ENCODE results near the gene STKLD1.
A peak's percentile ranks its signal among the peaks of the same experiment; 100 is the strongest.

The STKLD1 gene

GRCh38 chr9:133335924-133336811, 40.0 kb upstream of the STKLD1 start, which contains the start of gene SURF6:
Gene SURF6, minus strand, starts transcription at chr9:133336188. Its CDS starts 56 bp downstream, at chr9:133336132.
- peaks cover 36% of the 10 kb centered on the region for H3K36me3 ChIP-seq
- TF ChIP-seq, protein P1, sequence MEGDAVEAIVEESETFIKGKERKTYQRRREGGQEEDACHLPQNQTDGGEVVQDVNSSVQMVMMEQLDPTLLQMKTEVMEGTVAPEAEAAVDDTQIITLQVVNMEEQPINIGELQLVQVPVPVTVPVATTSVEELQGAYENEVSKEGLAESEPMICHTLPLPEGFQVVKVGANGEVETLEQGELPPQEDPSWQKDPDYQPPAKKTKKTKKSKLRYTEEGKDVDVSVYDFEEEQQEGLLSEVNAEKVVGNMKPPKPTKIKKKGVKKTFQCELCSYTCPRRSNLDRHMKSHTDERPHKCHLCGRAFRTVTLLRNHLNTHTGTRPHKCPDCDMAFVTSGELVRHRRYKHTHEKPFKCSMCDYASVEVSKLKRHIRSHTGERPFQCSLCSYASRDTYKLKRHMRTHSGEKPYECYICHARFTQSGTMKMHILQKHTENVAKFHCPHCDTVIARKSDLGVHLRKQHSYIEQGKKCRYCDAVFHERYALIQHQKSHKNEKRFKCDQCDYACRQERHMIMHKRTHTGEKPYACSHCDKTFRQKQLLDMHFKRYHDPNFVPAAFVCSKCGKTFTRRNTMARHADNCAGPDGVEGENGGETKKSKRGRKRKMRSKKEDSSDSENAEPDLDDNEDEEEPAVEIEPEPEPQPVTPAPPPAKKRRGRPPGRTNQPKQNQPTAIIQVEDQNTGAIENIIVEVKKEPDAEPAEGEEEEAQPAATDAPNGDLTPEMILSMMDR (IDR thresholded peaks at IDR 0.05) = no peak
- peak within 1 kb of the TSS; percentile 99 for H3K27ac ChIP-seq
- peaks cover 60 to 65% of the 10 kb centered on the region in 2 experiments for H3K4me1 ChIP-seq (ENCODE audit: control insufficient read depth in 1 of 2, insufficient read depth in 1 of 2, low read depth in 1 of 2, low read length in 1 of 2)
- no peaks in the 10 kb centered on the region for H3K27me3 ChIP-seq
- no peaks in the 10 kb centered on the region for H3K9me3 ChIP-seq
- peak within 1 kb of the TSS; percentile 72 to 79 for H3K4me3 ChIP-seq (ENCODE audit: low read depth in 1 of 2, low read length in 1 of 2)

GRCh38 chr9:133339641-133340040, 36.5 kb upstream of the STKLD1 start:
- Histone ChIP-seq H3K4me3 (ENCODE audit: low read depth in 1 of 2, low read length in 1 of 2) (peak overlapping the region; percentile 53 to 68), H3K27me3 (no peaks in the 10 kb centered on the region), H3K4me1 (ENCODE audit: control insufficient read depth in 1 of 2, insufficient read depth in 1 of 2, low read depth in 1 of 2, low read length in 1 of 2) (peaks cover 78 to 90% of the 10 kb centered on the region in 2 experiments), H3K9me3 (no peaks in the 10 kb centered on the region), H3K36me3 (peaks cover 30% of the 10 kb centered on the region), H3K27ac (peak overlapping the region; percentile 99)
- TF ChIP-seq, protein P1 (IDR thresholded peaks at IDR 0.05) = no peak

GRCh38 chr9:133340256-133340655, 35.9 kb upstream of the STKLD1 start:
- no peaks in the 10 kb centered on the region for H3K27me3 ChIP-seq
- H3K9me3 ChIP-seq = no peaks in the 10 kb centered on the region
- H3K4me1 ChIP-seq (ENCODE audit: control insufficient read depth in 1 of 2, insufficient read depth in 1 of 2, low read depth in 1 of 2, low read length in 1 of 2) = peaks cover 72 to 83% of the 10 kb centered on the region in 2 experiments
- peak overlapping the region; percentile 53 to 68 for H3K4me3 ChIP-seq (ENCODE audit: low read depth in 1 of 2, low read length in 1 of 2)
- H3K36me3 ChIP-seq = peaks cover 35% of the 10 kb centered on the region
- peak overlapping the region; percentile 99 for H3K27ac ChIP-seq
- TF ChIP-seq, protein P1 (IDR thresholded peaks at IDR 0.05) = no peak

DNA sequence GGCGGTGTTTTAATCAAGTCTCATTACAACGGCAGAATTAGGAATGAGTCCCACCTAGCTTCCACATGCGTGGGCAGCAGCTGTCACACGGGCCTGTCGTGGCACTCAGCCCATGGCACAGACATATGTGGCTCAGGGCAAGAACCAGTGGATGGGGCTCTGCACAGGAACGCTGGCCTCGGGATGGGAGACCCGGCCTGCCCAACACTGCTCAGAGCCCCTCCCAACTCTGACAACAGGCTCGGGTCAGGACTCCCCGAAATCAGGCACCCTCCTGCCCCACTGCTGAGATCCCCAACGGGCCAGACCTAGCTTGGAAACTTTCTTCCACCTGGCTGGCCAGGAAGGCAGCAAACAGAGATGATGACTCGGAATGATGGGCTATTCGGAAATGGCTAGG, 35.2 kb upstream of the STKLD1 start:
- H3K4me1 ChIP-seq (ENCODE audit: control insufficient read depth in 1 of 2, insufficient read depth in 1 of 2, low read depth in 1 of 2, low read length in 1 of 2) = peaks cover 66 to 80% of the 10 kb centered on the region in 2 experiments
- peak overlapping the region; percentile 99 for H3K27ac ChIP-seq
- no peaks in the 10 kb centered on the region for H3K27me3 ChIP-seq
- H3K36me3 ChIP-seq = peaks cover 41% of the 10 kb centered on the region
- H3K9me3 ChIP-seq = no peaks in the 10 kb centered on the region
- H3K4me3 ChIP-seq (ENCODE audit: low read depth in 1 of 2, low read length in 1 of 2) = peak overlapping the region; percentile 53 to 68
- TF ChIP-seq, protein P1 (IDR thresholded peaks at IDR 0.05) = no peak

DNA sequence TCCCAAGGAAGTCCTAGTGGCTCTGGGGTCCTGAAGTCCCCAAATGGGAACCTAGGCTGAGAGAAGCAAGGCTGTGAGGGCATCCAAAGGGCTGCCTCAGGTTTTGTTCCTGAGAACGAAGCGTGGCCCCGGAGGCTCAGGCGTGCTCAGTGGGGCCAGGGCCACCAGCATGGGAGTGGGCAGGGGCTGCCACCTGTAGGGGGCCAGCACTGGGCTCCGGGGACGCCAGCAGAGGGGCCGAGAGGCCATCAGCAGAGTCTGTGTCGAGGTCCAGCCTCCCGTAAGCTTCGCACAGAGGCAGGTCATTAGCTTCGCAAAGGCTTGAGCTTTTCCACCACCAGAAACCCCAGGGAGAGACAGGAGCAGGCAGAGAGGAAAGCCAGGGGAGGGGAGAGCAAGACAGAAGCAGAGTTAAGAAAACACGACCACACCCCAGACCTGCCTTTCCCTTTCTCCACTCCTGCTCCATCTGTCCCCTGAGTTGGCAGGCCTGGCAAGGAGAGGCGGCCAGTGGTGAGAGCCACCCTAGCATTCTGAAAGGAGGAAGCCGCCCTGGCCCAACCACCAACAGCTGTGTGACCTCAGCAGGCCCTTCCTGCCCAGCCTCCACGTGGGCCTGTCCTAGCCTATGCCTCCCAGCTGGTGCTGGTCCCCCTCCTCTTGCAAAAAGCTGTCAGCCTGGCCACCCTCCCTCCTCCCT, 34.6 kb upstream of the STKLD1 start:
- Histone ChIP-seq H3K36me3 (peaks cover 47% of the 10 kb centered on the region), H3K9me3 (no peaks in the 10 kb centered on the region), H3K4me1 (ENCODE audit: control insufficient read depth in 1 of 2, insufficient read depth in 1 of 2, low read depth in 1 of 2, low read length in 1 of 2) (peaks cover 67 to 80% of the 10 kb centered on the region in 2 experiments), H3K27ac (peak overlapping the region; percentile 99), H3K4me3 (ENCODE audit: low read depth in 1 of 2, low read length in 1 of 2) (peak overlapping the region; percentile 53 to 68), H3K27me3 (no peaks in the 10 kb centered on the region)
- TF ChIP-seq, protein P1 (IDR thresholded peaks at IDR 0.05) = no peak

All from neutrophil (primary cell).